ENCODE data around the gene PEMT.

DNA sequence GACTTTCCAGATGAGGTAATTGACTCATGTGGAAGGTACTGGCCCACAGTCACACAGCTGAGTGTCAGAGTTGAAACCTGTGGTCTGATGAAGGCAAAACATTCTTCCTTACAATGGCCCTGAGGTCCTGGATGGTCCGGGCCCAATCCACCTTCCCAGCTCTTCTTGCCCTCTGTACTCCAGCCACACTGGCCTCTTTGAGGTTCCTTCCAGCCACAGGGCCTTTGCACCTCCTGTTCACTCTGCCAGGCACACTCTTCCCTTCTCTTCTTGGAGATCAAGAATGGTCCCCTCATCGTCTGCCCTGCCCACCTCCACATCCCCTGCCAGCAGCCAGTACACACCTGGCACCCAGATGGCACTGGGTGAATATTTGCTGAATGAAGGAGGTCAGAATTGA, 6.5 kb upstream of the PEMT start:
- TF ChIP-seq, protein P1, sequence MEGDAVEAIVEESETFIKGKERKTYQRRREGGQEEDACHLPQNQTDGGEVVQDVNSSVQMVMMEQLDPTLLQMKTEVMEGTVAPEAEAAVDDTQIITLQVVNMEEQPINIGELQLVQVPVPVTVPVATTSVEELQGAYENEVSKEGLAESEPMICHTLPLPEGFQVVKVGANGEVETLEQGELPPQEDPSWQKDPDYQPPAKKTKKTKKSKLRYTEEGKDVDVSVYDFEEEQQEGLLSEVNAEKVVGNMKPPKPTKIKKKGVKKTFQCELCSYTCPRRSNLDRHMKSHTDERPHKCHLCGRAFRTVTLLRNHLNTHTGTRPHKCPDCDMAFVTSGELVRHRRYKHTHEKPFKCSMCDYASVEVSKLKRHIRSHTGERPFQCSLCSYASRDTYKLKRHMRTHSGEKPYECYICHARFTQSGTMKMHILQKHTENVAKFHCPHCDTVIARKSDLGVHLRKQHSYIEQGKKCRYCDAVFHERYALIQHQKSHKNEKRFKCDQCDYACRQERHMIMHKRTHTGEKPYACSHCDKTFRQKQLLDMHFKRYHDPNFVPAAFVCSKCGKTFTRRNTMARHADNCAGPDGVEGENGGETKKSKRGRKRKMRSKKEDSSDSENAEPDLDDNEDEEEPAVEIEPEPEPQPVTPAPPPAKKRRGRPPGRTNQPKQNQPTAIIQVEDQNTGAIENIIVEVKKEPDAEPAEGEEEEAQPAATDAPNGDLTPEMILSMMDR (conservative IDR thresholded peaks at IDR 0.05 in 1 of 2, IDR thresholded peaks at IDR 0.05 in 1 of 2; ENCODE audit: low read depth in 1 of 2, low read length in 2 of 2): no peak
- TF ChIP-seq EZH2 (IDR thresholded peaks at IDR 0.05; ENCODE audit: low read length, missing control alignments): no peak

Data from fibroblast of lung (primary cell).